ENCODE measurements around the gene OXT. TPM values are rescaled to one million over a fixed set of nuclear protein-coding genes. Genes with fewer than 3 reads are reported as not detected.
"Not testable (repeated sequence)": the region's sequence is repeated elsewhere in the genome, so short reads cannot be mapped to it uniquely, and the experiment has no call there.

Gene OXT
- total RNA-seq, result not detected

DNA sequence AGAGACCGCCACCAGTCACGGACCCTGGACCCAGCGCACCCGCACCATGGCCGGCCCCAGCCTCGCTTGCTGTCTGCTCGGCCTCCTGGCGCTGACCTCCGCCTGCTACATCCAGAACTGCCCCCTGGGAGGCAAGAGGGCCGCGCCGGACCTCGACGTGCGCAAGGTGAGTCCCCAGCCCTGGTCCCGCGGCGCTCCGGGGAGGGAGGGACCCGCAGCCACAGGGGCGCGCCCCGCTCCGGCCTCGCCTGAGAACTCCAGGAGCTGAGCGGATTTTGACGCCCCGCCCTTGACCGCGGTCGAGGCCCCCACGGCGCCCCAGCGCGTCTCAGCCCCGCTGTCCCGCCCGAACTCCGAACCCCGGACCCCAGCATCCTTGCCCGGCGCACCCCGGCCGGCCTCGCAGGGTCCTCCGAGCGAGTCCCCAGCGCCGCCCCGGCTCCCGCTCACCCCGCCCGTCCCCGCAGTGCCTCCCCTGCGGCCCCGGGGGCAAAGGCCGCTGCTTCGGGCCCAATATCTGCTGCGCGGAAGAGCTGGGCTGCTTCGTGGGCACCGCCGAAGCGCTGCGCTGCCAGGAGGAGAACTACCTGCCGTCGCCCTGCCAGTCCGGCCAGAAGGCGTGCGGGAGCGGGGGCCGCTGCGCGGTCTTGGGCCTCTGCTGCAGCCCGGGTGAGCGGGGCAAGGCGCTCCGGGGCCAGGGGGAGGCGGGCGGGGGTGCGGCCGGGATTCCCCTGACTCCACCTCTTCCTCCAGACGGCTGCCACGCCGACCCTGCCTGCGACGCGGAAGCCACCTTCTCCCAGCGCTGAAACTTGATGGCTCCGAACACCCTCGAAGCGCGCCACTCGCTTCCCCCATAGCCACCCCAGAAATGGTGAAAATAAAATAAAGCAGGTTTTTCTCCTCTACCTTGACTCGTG, at the start of gene OXT:
OXT (plus strand) TSS at position 11 of the 920 bp plus-strand sequence; CDS start at position 47, 36 bp downstream.
- 0% methylated on average over 6 of the region's 95 CpGs; no CpG with 5 or more reads in 1 of the 2 donors for WGBS, 2 donors (ENCODE audit: low coverage in 1 of 2)
- Histone ChIP-seq H3K36me3 (no peaks in the 10 kb centered on the region), H3K4me3 (peak within 1 kb of the TSS; percentile 23 to 58), H3K27me3 (peaks cover 66% of the 10 kb centered on the region), H3K9me3 (no peaks in the 10 kb centered on the region), H3K27ac (peak within 1 kb of the TSS in 1 of 4 donors; percentile 44), H3K4me1 (peaks cover 0 to 16% (median 6%) of the 10 kb centered on the region in 3 donors)
- peak; percentile 60 for ATAC-seq
- TF ChIP-seq POLR2AphosphoS5 (IDR thresholded peaks at IDR 0.05), result no peak
- peak in 1 of 2 donors; percentile 13 for TF ChIP-seq POLR2A (IDR thresholded peaks at IDR 0.05)

DNA sequence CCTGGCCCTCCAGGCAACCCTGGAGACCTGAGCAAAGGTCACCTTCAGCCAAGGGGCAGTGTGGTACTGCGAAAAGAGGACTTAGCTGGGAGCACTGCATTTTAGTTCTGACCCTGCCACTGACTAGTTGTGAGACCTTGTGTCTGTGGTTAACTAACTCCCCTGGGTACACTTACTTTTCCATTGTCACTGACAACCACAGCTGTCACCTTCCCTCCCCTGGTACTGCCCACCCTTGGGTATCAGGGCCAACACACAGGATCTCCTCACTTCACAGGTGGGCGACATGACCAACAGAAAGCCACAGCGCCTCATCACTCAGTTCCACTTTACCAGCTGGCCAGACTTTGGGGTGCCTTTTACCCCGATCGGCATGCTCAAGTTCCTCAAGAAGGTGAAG, 49.6 kb upstream of the OXT start:
- Histone ChIP-seq H3K27me3 (no peaks in the 10 kb centered on the region), H3K27ac (no peak overlapping the region), H3K4me3 (no peak overlapping the region), H3K4me1 (no peaks in the 10 kb centered on the region), H3K9me3 (no peaks in the 10 kb centered on the region), H3K36me3 (peaks cover 0 to 77% of the 10 kb centered on the region in 2 donors)
- TF ChIP-seq EP300 (IDR thresholded peaks at IDR 0.05) (no peak), POLR2A (IDR thresholded peaks at IDR 0.05) (no peak), POLR2AphosphoS5 (IDR thresholded peaks at IDR 0.05) (no peak)
- TF ChIP-seq, protein P1, sequence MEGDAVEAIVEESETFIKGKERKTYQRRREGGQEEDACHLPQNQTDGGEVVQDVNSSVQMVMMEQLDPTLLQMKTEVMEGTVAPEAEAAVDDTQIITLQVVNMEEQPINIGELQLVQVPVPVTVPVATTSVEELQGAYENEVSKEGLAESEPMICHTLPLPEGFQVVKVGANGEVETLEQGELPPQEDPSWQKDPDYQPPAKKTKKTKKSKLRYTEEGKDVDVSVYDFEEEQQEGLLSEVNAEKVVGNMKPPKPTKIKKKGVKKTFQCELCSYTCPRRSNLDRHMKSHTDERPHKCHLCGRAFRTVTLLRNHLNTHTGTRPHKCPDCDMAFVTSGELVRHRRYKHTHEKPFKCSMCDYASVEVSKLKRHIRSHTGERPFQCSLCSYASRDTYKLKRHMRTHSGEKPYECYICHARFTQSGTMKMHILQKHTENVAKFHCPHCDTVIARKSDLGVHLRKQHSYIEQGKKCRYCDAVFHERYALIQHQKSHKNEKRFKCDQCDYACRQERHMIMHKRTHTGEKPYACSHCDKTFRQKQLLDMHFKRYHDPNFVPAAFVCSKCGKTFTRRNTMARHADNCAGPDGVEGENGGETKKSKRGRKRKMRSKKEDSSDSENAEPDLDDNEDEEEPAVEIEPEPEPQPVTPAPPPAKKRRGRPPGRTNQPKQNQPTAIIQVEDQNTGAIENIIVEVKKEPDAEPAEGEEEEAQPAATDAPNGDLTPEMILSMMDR (IDR thresholded peaks at IDR 0.05), result no peak
- no peak for ATAC-seq
- 83% methylated on average over 1 of the region's 5 CpGs; no CpG with 5 or more reads in 1 of the 2 donors for WGBS, 2 donors (ENCODE audit: low coverage in 1 of 2)

DNA sequence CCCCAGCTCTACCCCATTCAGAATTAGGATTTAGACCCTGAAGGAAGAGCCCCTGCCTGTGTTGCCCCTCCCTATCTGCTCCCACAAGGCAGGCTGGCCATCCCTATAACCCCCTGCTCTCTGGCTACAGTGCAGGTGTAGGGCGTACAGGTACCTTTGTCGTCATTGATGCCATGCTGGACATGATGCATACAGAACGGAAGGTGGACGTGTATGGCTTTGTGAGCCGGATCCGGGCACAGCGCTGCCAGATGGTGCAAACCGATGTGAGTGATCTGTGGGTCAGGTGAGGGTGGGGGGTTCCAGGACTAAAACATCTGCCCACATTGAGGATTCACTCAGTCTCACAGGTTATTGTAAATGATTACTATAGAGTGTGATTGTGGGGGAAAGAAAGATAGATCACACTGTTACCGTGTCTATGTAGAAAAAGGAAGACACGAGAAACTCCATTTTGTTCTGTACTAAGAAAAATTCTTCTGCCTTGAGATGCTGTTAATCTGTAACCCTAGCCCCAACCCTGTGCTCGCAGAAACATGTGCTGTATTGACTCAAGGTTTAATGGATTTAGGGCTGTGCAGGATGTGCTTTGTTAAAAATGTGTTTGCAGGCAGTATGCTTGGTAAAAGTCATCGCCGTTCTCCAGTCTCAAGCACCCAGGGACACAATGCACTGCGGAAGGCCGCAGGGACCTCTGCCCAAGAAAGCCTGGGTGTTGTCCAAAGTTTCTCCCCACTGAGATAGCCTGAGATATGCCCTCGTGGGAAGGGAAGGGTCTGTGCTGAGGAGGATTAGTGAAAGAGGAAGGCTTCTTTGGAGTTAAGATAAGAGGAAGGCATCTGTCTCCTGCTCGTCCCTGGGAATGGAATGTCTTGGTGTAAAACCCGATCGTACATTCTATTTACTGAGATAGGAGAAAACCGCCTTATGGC, 48.6 kb upstream of the OXT start:
- H3K27me3 ChIP-seq, H3K9me3 ChIP-seq, H3K27ac ChIP-seq, H3K4me1 ChIP-seq, H3K4me3 ChIP-seq, ATAC-seq: not testable (repeated sequence)
- 81 to 91% methylated on average over 9 to 14 of the region's 20 CpGs for WGBS, 2 donors (ENCODE audit: low coverage in 1 of 2)
- H3K36me3 ChIP-seq, result peaks cover 0 to 82% of the 10 kb centered on the region in 2 donors

DNA sequence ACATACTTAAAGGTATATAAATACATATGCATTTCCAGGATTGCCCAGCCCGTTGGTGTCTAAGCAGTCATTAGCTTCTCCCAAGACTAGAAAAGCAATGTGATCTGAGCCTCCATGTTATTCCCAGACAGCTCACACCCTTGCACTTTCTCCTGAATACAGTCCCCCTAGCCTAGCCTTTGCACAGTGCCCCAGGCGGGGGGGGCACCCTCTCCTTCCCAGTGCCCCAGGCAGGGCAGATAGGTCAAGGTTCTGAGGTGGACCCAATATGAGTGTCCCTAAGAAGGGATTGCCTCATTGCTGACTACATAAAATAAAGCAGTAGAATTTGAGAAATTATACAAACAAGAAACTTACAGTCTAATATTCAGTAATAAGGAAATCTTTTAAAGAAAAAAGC, 43.4 kb upstream of the OXT start:
- 69% methylated on average over 1 of the region's 2 CpGs for WGBS, 2 donors (ENCODE audit: low coverage in 1 of 2)
- Histone ChIP-seq H3K36me3 (peaks cover 0 to 100% of the 10 kb centered on the region in 2 donors), H3K27me3 (no peaks in the 10 kb centered on the region), H3K9me3 (no peaks in the 10 kb centered on the region), H3K4me3 (no peak overlapping the region), H3K4me1 (no peaks in the 10 kb centered on the region), H3K27ac (no peak overlapping the region)
- ATAC-seq, result no peak
- TF ChIP-seq EP300 (IDR thresholded peaks at IDR 0.05) (no peak), POLR2A (IDR thresholded peaks at IDR 0.05) (no peak), POLR2AphosphoS5 (IDR thresholded peaks at IDR 0.05) (no peak)
- TF ChIP-seq, protein P1 (IDR thresholded peaks at IDR 0.05), result no peak

DNA sequence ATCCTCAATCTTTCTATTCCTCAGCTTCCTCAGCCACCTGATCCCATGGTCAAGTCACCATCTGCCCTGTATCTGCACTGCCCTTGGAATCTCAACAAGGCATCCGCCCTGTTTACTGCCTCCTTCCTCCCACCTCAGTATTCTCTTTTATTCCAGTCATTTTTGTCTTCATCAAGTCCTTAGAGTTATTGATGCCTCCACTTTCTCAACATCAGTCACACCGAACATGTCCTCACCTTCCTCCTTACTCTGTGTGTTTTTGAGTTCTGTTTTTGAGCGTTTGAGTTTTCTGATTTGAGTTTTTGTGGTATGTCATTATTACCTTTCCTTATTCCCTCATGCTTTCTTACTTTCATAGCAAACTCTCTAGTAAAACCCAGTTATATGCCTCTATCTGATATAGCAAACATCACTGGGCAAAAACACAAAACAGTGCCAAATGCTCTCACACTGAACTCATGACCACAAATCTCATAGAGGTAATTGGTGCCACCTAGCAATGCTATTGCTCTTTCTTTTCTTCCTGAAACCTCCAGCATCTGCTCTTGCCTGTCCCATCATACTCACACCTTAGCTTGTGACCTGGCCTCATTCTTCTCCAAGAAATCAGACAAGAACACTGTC, 39.8 kb upstream of the OXT start:
- H3K4me1 ChIP-seq, result no peaks in the 10 kb centered on the region
- no peak for ATAC-seq
- H3K27me3 ChIP-seq, result no peaks in the 10 kb centered on the region
- 94 to 97% methylated on average over 3 of the region's 3 CpGs for WGBS, 2 donors (ENCODE audit: low coverage in 1 of 2)
- TF ChIP-seq EP300 (IDR thresholded peaks at IDR 0.05) (no peak), POLR2AphosphoS5 (IDR thresholded peaks at IDR 0.05) (no peak), POLR2A (IDR thresholded peaks at IDR 0.05) (no peak)
- H3K9me3 ChIP-seq, result no peaks in the 10 kb centered on the region
- no peak overlapping the region for H3K4me3 ChIP-seq
- H3K27ac ChIP-seq, result no peak overlapping the region
- peaks cover 0 to 99% of the 10 kb centered on the region in 2 donors for H3K36me3 ChIP-seq

DNA sequence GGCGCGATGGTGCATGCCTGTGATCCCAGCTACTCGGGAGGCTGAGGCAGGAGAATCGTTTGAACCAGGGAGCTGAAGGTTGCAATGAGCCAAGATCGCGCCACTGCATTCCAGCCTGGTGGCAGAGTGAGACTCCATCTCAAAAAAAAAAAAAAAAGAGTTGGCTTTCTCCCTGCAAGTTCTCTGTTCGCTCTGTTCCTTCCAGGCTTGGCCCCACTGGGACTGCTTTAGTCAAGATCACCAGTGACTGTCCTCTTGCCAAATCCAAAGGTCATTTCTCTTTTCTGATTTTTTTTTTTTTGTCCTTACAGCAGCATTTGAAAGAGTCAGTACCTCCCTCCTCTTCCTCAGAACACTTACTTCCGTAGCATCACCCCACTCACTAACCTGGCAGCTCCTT, 38.8 kb upstream of the OXT start:
- Histone ChIP-seq H3K4me3 (no peak overlapping the region), H3K27me3 (no peaks in the 10 kb centered on the region), H3K27ac (no peak overlapping the region), H3K4me1 (no peaks in the 10 kb centered on the region), H3K9me3 (no peaks in the 10 kb centered on the region), H3K36me3 (peaks cover 0 to 99% of the 10 kb centered on the region in 2 donors)
- ATAC-seq, result no peak
- 72 to 73% methylated on average over 4 to 6 of the region's 8 CpGs for WGBS, 2 donors (ENCODE audit: low coverage in 1 of 2)
- TF ChIP-seq POLR2A (IDR thresholded peaks at IDR 0.05) (no peak), EP300 (IDR thresholded peaks at IDR 0.05) (no peak), POLR2AphosphoS5 (IDR thresholded peaks at IDR 0.05) (no peak)
- TF ChIP-seq, protein P1 (IDR thresholded peaks at IDR 0.05), result no peak

Measured in gastroesophageal sphincter (tissue), 4 donors.